ENCODE results near the gene SEPTIN10.

The SEPTIN10 gene

DNA sequence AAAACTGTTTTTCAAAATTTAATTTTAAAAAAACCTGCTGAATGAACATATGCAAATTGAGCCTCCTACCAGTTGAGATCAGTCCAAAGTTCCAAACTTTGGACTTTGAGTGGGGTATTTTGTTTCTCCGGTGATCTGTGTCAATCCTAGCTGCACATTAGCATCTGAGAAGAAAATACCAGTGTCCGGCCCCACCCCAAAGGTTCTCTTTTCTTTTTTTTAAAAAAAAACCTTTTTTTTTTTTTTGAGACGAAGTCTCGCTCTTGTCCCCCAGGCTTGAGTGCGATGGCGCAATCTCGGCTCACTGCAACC, 91.7 kb downstream of the SEPTIN10 start:
- DNase-seq (ENCODE audit: low read depth): no peak
- TF ChIP-seq, protein P1, sequence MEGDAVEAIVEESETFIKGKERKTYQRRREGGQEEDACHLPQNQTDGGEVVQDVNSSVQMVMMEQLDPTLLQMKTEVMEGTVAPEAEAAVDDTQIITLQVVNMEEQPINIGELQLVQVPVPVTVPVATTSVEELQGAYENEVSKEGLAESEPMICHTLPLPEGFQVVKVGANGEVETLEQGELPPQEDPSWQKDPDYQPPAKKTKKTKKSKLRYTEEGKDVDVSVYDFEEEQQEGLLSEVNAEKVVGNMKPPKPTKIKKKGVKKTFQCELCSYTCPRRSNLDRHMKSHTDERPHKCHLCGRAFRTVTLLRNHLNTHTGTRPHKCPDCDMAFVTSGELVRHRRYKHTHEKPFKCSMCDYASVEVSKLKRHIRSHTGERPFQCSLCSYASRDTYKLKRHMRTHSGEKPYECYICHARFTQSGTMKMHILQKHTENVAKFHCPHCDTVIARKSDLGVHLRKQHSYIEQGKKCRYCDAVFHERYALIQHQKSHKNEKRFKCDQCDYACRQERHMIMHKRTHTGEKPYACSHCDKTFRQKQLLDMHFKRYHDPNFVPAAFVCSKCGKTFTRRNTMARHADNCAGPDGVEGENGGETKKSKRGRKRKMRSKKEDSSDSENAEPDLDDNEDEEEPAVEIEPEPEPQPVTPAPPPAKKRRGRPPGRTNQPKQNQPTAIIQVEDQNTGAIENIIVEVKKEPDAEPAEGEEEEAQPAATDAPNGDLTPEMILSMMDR (IDR thresholded peaks at IDR 0.05; ENCODE audit: control insufficient read depth, insufficient read depth, low read depth, low read length, missing control alignments): no peak
- H3K4me3 ChIP-seq (ENCODE audit: control insufficient read depth, low read depth, low read length): no peak overlapping the region

DNA sequence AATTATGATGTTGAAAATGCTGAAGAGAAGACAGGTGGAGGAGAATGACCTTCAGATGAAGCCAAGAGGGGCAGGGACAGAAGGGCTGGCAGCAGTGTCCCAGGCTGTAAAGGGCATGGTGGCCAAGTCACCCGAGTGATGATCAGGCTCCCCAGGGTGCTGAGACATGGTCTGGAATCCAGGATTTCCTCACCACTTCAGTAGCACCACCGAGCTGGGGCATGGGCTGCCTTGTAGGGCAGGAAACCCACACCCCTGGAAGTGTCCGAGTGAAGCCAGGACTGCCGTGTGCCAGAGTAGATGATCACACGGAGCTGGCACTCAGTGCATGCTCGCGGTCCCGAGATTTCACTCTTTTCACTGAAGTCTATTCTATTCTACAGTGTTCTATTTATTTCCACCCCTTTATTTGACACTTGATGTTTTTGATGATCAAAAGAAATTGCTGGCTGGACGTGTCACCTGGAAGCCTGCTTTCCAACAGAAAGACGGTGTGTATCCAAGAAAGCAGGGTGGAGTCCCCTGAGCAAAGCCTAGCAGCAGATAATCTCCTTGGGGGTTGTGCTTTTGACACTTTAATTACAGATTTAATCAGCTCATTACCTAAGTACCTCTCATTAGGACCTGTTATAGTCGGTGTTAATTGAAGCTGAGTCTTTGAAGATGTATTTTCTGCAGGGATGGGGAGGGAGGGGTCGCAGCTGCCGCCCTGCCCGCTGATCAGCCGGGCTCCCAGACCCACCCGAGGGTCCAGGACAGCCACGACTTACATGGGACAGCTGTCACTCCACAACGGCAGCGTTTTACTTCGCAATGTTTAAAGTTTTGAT, 92.3 kb downstream of the SEPTIN10 start:
- TF ChIP-seq, protein P1 (IDR thresholded peaks at IDR 0.05; ENCODE audit: control insufficient read depth, insufficient read depth, low read depth, low read length, missing control alignments): no peak
- no peak for DNase-seq (ENCODE audit: low read depth)
- no peak overlapping the region for H3K4me3 ChIP-seq (ENCODE audit: control insufficient read depth, low read depth, low read length)

DNA sequence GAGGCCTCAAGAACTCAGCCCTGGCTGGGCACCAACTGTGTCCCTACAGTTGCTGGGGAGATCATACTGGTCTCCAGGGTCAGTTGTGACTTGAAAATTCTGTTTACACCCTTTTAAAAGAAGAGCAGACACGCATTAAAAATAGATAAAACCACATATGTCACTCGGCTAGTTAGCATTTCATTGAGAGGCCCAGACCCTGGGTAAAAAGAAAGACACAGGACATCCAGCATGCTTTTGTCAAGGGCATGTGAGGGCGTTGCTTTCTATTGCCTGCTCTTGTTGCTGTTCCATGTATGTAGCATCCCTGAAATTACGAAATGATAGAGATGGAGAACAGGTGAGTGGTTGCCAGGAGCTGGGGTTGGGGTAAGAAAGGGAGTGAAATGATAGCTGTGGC, 94.3 kb downstream of the SEPTIN10 start:
- TF ChIP-seq, protein P1 (IDR thresholded peaks at IDR 0.05; ENCODE audit: control insufficient read depth, insufficient read depth, low read depth, low read length, missing control alignments): no peak
- H3K4me3 ChIP-seq (ENCODE audit: control insufficient read depth, low read depth, low read length): no peak overlapping the region
- DNase-seq (ENCODE audit: low read depth): no peak

DNA sequence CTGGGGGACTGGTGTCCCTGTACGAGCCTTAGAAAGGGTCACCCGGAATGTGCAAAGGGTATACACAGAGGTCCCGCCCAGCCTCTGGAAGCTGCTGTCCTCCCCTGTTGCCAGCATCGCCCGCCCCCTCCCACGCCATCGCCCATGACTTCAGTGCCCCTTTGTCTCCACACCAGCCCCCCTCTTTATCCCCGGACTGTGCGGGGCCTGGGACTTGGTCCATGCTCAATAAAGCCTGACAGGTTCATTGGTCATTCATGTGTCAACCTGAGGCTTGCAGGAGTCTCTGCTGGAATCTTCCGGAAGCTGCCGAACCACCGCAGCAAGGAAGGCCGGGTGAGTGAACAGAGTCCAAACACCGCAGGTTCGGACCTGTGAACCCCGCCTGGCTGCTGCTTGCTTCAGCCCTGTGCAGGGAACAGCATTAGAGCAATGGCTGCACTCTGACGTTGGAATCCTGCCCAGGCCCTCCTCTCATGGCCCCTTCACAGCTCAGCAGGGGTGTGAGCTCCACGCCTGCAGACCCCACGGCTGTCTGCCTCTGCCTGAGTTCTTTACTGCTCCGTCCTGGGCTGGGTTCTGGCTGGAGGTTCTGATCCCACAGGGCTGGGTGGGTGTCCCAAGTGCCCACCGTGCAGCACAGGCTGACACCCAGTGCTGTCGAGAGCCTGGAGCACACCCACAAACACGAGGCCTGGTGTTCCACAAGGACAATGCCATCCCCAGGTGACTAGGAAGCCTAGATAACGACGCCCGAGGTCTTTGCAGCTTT, 96.5 kb downstream of the SEPTIN10 start:
- TF ChIP-seq, protein P1 (IDR thresholded peaks at IDR 0.05; ENCODE audit: control insufficient read depth, insufficient read depth, low read depth, low read length, missing control alignments): no peak
- no peak overlapping the region for H3K4me3 ChIP-seq (ENCODE audit: control insufficient read depth, low read depth, low read length)
- DNase-seq (ENCODE audit: low read depth): no peak

DNA sequence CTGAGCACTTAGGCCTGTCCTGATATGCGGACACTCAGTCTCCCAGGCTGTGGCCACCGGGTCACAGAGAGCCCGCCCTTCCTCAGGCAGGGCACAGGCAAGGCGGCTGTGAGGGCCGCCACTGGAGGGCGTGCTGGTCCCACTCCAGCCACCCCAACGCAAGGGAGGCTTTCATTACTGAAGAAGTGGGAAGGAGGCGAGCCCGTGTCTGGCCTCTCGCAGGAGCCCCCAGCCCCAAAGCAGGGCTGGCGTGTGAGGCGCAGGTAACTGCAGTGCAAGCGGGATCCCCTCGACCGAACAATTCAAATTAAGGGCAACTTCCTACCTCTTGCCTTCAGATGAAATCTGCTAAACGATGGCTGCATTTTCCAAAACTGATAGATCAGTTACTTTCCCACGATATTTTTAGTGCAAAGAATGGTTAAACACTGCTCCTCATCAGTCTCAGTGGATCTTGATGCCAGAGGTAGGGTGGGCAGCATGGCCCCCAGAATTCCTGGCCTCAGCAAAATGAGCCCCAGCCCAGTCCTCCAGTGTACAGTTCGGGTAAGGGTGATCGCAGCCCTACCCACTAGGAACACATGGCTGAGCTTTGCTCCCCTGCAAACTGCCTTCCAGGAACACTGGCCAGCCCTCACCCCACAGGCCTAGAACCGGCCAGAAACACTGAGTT, 97.2 kb downstream of the SEPTIN10 start:
- no peak for DNase-seq (ENCODE audit: low read depth)
- H3K4me3 ChIP-seq (ENCODE audit: control insufficient read depth, low read depth, low read length): no peak overlapping the region
- TF ChIP-seq, protein P1 (IDR thresholded peaks at IDR 0.05; ENCODE audit: control insufficient read depth, insufficient read depth, low read depth, low read length, missing control alignments): peak; percentile 62

DNA sequence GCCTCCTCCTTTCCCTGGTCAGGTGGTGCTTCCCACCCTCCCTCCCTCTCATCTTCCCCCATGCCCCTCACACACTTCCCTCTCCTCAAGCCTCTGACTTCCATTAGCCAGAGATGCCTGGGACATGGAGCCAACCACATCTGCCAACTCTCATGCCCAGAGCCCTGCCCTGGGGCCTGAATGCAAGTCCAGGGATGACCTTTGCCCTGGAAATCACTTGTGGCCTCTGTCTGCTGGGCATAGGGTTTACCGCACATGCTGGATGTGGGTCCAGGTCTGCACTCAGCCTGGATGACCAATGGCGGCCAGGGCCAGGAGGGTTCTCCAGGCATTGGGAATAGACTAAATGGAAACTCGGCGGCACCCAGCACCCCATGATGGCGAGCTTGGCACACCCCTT, 98.9 kb downstream of the SEPTIN10 start:
- no peak for DNase-seq (ENCODE audit: low read depth)
- TF ChIP-seq, protein P1 (IDR thresholded peaks at IDR 0.05; ENCODE audit: control insufficient read depth, insufficient read depth, low read depth, low read length, missing control alignments): no peak
- H3K4me3 ChIP-seq (ENCODE audit: control insufficient read depth, low read depth, low read length): no peak overlapping the region

Data from AG09309 (cell line).